HG03108 (cell line): ENCODE data around the gene EML6.
"Not testable (repeated sequence)": the region's sequence is repeated elsewhere in the genome, so short reads cannot be mapped to it uniquely, and the experiment has no call there.

Source experiments
- ATAC-seq: cut with Tn5 transposase; IDR thresholded peaks from one replicate; pipeline ENCODE4 v1.9.1; 2021; ENCODE audit warnings: moderate library complexity; ENCODE audit not compliant: unreplicated experiment

The EML6 gene

DNA sequence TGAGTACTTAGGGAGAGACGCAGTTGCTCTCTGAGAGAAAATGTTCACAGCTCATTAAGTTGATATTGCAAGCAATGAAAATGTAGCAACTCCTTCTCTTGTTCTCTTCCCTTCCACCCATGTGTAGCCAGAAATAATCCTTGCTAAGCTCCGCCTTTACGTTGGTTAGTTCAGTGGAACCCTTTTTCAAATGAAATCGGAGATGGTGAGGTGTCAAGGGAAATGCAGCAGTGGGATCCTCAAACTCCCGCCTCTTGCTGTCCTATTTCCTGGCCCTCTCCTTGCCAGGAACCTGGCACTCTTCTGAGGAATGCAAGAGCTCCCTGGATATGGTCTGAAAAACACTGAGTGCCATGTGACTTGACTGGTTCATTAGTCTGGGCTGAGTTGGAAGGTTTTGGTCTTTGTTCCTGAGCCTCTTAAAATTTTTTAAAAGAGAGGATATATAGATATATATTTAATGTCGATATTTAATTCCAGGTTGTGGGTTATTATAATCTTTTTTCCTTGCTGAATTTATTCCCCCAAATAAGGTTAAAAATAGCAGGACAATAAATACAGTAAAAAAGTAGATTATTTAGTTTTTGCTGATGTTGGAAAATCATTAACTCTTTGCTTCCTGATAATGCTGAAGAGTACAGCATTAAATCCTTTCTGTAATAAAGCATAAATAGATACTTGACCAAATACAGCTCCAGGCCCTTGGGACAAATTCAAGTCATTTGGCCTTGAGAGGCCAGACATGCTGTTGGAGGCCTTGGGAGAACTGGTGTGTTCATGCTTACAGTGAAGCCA lies 116.2 kb downstream of the EML6 start:
- no peak for ATAC-seq

DNA sequence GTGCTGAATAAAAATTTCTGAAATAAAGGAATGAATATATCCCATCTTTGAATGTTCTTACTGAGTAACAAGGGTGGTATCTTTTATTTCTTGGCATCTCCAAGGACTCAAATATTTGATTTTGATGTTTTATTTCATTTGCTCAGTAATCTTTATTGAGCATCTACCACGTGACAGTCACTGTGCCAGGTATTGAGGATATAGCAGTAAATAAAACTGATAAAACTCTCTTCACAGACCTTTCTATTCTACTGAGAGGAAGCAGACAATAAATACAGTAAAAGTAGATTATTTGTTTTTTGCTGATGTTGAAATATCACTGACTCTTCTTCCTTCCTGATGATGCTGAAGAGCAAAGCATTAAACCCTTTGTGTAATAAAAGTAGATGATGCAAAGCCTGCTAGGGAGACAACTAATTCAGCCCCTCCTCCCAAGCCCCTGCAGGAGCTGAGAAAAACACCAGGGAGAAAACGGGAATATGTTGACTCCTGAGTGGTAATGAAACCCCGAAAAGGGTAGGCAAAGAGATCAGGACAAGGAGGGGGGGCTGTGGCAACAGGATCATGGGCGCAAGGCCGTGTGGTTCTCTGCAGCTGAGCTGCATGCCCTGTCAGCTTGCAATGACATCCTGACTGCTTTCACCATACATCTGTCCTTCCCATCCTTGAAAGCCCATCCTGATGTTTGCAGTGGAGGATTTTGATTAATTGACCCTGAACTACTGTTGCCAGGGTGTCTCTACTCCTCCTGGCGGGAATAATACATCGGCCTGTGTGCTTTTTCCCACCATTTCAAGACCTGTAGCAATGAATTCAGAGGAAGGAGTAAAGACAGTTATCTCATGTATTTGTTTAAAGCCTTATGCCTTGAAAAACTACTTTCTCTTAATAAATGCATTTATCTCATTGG lies 117.4 kb downstream of the EML6 start:
- no peak for ATAC-seq

DNA sequence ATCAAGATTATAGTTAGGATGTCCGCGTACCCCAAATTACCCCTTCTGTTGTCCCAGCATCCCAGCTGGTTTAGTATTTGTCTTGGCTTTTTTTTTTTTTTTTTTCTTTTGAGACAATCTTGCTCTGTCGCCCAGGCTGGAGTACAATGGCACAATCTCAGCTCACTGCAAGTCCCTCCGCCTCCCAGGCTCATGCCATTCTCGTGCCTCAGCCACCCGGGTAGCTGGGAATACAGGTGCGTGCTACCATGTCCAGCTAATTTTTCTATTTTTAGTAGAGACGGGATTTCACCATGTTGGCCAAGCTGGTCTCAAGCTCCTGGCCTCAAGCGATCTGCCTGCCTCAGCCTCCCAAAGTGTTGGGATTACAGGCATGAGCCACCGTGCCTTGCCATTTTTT lies 118.0 kb downstream of the EML6 start:
- not testable (repeated sequence) for ATAC-seq

DNA sequence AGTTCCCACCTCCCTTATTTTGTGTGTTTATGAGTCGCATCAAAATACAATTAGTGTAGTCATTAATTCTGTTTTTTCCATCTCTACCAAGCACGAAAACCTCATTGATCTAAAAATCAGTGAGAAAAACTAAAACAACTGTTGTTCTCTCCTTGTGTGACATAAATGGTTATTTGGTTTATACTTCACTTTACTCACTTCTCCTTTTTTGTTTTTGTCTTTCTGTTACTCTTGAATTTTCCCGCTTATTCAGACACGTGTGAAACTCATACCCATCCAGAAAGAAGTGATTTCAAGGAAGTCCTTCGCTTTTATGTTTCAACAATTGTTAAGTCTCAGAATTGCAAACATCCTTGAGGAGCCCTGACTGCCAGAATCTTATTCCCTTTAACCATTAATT lies 121.6 kb downstream of the EML6 start:
- no peak for ATAC-seq

DNA sequence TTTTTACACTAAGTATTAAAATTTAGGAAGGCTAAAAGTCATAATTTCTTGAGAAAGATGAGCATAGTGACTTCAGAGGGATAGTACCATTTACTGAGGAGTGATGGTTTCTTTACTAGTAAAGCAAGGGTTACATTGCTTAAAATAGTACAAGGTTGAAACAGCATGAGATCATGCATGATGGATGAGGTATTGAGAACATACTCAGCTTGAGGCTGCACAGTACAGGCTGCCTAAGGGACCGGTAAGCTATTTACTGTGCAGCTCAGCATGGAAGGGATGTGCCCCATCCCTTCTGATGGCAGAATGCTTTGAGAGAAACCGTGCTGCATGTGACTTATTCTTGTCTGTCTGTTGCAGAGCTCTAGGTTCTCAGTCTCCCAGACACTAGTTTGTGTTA lies 122.1 kb downstream of the EML6 start:
- no peak for ATAC-seq

DNA sequence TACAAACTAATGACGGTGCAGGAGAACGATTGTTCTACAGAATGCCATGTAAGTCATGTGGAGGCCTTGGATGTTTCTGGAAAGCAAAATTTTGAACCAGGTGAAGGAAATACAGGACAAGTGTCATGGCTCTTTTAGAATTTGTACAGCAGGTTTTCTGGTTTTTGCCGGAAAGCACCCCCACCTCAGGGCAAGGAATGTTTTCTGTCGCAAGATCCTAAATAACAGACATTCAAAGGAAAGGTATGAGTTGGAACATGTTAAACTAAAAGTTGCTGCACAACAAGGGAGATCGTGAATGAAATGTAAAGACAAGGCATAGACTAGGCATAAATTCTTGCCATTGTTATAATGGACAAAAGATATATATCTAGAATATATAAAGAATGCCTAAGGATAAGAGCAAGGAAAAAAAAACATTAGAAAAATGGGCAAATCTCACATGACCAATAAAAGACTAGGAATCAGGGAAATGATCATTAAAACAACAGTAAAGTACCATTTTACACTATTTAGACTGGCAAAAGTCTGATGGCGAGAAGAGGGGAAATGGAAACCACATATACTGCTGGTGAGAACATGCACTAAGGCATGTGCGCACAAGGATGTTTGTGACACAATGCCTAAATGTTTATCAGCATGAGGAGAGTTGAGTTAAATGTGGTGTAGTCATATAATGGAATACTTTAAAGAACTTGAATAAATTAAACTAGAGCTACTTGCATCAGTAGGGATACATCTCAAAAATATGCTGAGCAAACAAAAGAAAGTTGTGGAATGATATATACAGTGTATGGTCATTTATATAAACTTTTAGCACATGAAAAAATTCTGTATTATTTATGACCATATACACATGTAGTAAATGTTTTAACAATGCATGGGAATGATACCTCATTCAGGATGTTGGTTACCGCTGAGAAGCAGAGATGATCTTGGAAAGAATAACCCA lies 127.0 kb downstream of the EML6 start:
- ATAC-seq: no peak

DNA sequence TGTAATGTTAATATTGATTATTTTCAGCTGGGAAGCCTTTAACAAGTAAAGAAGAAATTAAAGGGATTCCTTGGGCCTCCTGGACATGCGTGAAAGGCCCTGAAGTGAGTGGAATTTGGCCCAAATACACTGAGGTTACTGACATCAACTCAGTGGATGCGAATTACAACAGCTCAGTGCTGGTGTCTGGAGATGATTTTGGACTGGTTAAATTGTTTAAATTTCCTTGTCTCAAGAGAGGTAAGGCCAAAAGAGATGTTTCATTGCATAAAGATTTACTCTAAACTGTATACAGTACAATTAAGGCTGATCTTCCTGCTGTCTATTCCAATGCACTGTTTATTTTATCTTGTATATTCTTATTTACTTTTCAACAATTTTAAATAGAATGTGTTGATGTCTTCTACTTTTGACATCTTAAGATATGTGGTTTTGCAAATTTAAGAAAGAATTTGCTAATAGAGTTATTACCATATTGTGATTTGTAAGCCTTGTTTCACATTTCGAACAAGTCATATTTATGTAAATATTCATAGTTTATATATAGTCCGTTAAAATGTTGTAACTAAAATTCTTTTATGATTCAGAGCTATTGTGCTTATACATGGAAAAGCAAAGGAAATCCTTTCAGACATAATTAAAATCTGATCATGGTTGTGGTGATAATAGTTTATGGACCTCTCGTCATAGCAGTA lies 130.3 kb downstream of the EML6 start:
- no peak for ATAC-seq

DNA sequence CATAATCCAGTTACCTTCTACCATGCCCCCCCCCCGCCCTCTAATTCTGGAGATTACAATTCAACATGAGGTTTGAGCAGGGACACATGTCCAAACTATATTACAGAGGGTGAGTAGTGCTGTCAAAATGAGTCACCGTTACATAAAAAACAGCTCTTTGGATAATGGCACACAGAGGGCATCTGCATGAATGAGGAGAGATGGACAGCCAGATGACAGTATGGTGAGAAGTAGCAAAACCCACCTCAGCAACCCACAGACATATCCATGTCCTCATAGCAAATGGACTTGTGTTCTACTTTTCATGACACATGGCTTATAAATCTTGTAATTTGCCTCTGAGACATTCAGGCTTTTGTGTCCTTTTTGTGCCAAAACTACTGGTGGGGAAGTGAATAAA lies 132.0 kb downstream of the EML6 start:
- ATAC-seq: no peak

DNA sequence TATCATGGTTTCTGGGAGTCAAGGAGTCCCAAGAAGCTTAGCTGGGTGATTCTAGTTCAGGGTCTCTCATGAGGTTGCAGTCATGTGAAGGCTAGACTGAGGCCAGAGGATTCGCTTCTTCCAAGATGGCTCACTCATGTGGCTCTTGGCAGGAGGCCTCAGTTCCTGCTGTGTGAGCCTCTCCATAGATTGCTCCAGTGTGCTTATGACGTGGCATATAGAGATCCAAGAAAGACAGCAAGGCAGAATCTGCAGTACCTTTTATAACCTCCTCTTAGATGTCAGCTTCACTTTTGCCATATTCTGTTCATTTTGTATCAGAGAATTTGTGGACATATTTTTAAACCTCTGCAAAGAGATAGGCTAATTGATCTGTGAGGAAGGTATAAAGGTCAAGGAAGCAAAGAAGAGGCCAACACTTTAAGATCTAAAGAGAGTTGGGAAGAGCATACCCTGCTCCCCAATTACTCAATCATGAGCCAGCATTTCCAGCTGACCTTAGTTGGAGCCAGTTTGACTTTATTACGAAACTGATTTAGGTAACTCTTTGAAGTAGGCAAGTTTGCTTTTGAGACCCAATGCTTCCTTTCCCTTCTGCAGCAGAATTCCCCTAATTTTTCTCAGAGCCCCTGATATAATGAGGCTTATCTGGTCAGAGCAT lies 134.7 kb downstream of the EML6 start:
- ATAC-seq: no peak

DNA sequence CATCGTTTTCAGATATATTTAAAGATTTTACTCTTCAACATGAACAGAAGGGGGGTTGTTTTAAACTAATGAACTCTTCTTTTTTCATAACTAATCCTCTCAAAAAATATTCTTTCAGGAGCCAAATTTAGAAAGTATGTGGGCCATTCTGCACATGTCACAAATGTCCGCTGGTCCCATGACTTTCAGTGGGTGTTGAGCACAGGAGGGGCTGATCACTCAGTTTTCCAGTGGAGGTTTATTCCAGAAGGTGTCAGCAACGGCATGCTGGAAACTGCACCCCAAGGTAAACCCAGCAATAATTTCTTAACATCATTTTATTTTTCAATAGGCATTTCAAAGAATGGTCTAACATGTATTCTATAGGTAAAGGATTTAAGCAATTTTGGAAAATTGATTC lies 136.0 kb downstream of the EML6 start:
- ATAC-seq: no peak

DNA sequence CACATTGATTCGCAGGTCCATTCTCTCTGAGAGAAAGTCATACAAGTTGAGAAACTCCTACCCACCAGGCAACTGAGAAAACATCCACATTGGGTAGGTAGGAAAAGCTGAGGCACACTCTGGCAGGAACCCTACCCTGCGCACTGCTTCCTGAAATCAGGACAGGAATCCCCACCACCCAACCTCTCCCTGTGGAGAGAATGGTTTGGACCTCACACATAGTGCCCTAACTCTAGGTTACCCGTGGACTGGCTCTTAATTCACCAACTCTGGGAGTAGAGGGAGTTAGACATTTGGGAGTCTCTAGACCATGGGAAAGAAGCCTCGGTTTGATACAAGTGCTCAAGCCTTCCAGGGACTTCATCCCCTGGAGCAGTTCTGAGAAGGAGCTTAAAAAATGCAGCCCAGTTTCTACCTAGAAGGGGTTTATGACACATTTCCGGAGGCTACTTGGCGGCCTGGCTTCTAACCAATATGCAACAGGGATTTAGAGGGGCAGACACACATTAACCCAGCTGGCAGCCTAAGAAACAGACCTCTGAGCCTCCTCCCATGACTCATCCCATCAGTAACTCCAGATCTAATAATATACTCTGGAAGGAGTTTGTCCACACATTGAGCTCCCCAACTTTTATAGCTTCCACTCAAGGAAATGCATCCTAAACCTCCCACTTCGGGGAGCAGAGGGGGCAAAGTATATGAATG lies 136.7 kb downstream of the EML6 start:
- ATAC-seq: no peak

DNA sequence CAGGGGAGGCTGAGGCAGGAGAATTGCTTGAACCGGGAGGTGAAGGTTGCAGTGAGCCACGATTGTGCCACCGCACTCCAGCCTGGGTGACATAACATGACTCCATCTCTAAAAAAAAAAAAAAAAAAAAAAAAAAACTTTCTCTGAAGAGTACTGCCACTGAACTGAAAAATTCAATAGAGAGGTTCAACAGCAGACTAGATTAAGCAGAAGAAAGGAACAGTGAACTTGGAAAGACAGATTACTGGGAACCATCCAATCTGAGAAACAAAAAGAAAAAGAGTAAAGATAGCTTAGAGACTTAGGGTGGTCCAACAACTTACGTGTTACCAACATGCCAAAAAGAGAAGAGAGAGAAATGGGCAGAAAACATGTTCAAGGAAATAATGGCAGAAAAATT lies 138.8 kb downstream of the EML6 start:
- ATAC-seq: no peak

DNA sequence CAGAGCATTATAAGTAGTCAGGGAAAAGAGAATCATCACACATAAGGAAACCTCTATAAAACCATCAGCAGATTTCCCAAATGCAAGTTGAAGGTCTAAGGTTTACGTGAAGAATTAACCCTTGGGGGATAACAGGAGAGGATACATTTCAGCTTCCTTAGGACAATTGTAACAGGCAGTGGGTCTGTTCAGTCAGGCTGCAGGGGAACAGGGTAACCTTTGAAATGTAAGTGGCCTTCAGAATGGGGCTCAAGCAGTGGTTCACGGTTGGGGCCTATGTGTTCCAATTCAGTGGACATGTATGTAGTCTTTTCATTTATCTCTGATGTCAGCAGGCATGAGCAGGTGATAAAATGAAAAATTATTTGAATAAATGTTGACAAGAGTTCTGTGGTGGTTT lies 139.3 kb downstream of the EML6 start:
- no peak for ATAC-seq

DNA sequence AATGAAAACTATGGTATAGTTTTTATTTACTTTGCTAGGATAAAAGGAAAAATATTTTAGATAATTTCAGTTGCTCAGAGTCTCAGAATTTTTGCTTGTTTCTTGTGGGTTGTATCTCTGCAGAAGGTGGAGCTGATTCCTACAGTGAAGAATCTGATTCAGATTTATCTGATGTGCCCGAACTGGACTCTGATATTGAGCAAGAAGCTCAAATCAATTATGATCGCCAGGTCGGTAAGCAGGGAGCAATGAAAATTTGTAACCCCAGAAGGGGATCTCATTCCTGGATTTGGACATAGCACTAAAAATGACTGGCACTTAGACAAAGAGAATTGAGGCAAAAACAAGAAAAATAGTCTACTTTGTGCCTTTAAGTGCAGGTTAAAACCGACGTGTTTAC lies 140.2 kb downstream of the EML6 start:
- no peak for ATAC-seq

DNA sequence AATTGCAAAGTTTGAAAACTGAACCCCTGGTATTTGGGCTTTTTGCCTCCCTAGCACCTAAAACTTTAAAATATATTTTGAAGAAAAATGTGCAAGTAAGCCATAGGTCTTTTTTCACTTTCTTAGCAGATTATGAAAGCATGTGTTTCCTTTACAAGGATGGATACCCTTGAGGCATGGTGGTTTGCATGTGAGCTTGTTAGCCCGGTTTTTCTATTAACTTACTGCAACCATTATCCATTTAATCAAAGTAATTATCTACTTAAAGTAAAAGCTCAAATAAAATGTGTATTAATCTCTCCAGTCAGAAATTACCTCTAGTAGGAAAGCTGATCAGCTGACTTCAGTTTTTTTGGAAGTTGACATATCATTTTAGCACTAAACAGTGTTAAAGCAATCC lies 140.6 kb downstream of the EML6 start:
- ATAC-seq: no peak

DNA sequence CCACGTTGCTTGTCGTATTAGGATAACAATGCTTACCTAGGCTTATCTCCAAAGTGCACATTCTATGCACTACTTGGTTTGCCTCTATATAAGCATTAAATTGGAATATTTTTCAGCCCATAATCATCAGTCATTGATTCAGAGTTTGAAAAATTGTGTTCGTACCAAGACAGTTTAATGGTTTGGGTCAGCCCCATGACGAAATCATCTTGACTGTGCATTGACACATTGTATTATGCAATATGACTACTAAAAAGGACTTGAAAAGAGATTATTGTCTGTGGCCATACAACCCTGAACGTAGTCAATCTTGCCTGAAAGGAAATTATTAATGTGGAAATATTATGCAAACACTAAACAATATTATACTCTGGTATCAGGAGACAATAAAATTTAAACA lies 141.3 kb downstream of the EML6 start:
- ATAC-seq: no peak

DNA sequence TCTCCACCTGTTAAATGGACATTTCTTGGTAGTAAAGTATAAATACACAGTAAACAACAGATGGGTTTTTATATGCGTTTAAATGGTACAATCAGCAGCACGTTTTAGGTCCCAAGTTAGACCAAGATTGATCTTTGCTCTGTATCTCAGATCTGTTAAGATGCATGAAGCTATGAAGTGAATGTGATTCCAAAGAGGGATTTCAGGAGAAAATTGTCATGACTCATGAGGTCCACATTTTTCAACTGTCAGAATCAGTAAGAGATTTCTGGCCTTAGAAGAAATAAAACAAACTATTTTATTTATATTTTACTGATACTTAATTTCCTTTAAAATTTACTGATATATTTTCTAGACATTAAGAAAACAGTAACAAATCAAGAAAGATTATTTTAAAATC lies 142.7 kb downstream of the EML6 start:
- no peak for ATAC-seq

DNA sequence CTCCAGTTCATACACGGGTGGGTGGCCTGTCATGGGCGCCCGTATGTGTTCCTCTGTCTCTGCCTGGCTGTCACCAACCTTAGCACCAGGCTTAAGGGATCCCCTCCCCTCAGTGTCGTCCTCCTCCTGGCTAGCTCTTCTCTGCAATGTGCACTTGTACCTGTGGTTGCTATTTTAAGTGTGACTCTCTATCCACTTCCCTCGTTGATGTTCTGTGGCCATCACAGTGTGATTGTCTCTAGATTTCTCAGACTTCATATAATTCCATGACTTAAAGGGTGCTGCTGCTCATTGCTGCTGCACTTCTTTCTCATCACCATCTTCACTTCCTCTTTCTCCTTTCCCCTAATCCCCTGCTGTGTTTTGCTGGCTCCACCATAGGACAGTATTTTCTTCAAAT lies 143.4 kb downstream of the EML6 start:
- peak; percentile 84 for ATAC-seq

DNA sequence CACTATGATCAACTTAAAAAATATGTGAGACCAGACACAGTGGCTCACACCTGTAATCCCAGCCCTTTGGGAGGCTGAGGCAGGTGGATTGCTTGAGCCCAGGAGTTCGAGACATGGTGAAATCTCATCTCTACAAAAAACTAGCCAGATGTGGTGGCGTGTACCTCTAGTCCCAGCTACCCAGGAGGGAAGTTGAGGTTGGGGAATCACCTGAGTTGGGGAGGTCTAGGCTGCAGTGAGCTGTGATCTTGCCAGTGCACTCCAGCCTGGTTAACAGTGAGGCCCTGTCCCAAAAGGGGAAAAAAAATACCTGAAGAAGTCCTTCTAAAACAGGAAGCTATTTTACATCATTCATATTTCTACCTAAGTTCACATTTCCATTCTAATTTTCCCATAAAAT lies 144.0 kb downstream of the EML6 start:
- ATAC-seq: peak; percentile 44
